Smooth muscle cell (in vitro differentiated cells): ENCODE results near the gene CELF2. TPM values are rescaled to one million over a fixed set of nuclear protein-coding genes. Genes with fewer than 3 reads are reported as not detected.

Experiments used
- DNase-seq: peaks from one replicate; lab custom pipeline; 2025; ENCODE audit not compliant: unreplicated experiment; lab: John Stamatoyannopoulos, UW
- H2AFZ ChIP-seq: fragments of 200-600 bp; sonication (generic); 2 replicates; pipeline ENCODE4 v1.6.0; 2016; ENCODE audit warnings: antibody characterized with exemption, low read depth, mild to moderate bottlenecking
- H3F3A ChIP-seq: fragments of 200-600 bp; sonication (generic); 2 replicates; pipeline ENCODE4 v1.6.0; 2017; ENCODE audit warnings: antibody characterized with exemption, low read depth
- H3K27ac ChIP-seq: fragments of 200-600 bp; sonication (generic); 2 replicates; pipeline ENCODE4 v1.5.1; 2016; ENCODE audit warnings: low read depth, mild to moderate bottlenecking
- H3K27me3 ChIP-seq: fragments of 200-600 bp; sonication (generic); 2 replicates; pipeline ENCODE4 v1.6.1; 2016; ENCODE audit warnings: low read depth, mild to moderate bottlenecking
- H3K36me3 ChIP-seq: fragments of 200-600 bp; sonication (generic); 2 replicates; pipeline ENCODE4 v1.5.1; 2016; ENCODE audit warnings: low read depth
- H3K4me1 ChIP-seq: fragments of 200-600 bp; sonication (generic); 2 replicates; pipeline ENCODE4 v1.5.1; 2016; ENCODE audit warnings: low read depth
- H3K4me2 ChIP-seq: fragments of 200-600 bp; sonication (generic); 2 replicates; pipeline ENCODE4 v1.6.0; 2016; ENCODE audit warnings: mild to moderate bottlenecking
- H3K4me3 ChIP-seq: fragments of 200-600 bp; sonication (generic); 2 replicates; pipeline ENCODE4 v1.5.1; 2016; ENCODE audit warnings: mild to moderate bottlenecking
- H3K79me2 ChIP-seq: fragments of 200-600 bp; sonication (generic); 2 replicates; pipeline ENCODE4 v1.6.0; 2016; ENCODE audit warnings: low read depth, mild to moderate bottlenecking
- H3K9ac ChIP-seq: fragments of 200-600 bp; sonication (generic); 2 replicates; pipeline ENCODE4 v1.6.0; 2016; ENCODE audit warnings: low read depth
- H3K9me3 ChIP-seq: fragments of 200-600 bp; sonication (generic); replicated peaks from 2 replicates; pipeline ENCODE4 v1.5.1; 2016; ENCODE audit warnings: low read depth
- H4K20me1 ChIP-seq: fragments of 200-600 bp; sonication (generic); 2 replicates; pipeline ENCODE4 v1.6.0; 2016; ENCODE audit warnings: low read depth
- CTCF ChIP-seq: fragments of 200-600 bp; sonication (generic); IDR thresholded peaks from 2 replicates; pipeline ENCODE4 v1.5.1; 2017; ENCODE audit warnings: borderline replicate concordance, mild to moderate bottlenecking, antibody characterized with exemption; ENCODE audit not compliant: insufficient read depth, poor library complexity, severe bottlenecking
- WGBS: methylation state at CpG from one replicate; pipeline ENCODE4 v1.1.7; 2016; ENCODE audit warnings: low lambda C conversion rate; 5-methylcytosine and 5-hydroxymethylcytosine counted together
- polyA plus RNA-seq: library from polyadenylated mRNA; unstranded; fragments of >200 nt; fragmentation: Nextera tagmentation; extraction: Ambion mirVana; gene quantifications from 2 replicates; pipeline ENCODE4 v1.2.1, GENCODE V29; 2016
- total RNA-seq: library from RNA; depleted of rRNA; stranded (reverse); fragments of >200 nt; gene quantifications from 2 replicates; pipeline ENCODE4 v1.2.3, GENCODE V29; 2014

CELF2 gene
- total and polyA plus RNA-seq, 2 experiments from 2014 or later, result 3.0 to 4.7 TPM

- Histone ChIP-seq H3K9ac (no peak overlapping the region), H3K4me3 (peak overlapping the region; percentile 60), H3K27ac (no peak overlapping the region), H3K4me1 (peaks cover 15% of the 10 kb centered on the region), H3K36me3 (no peaks in the 10 kb centered on the region), H3K79me2 (no peaks in the 10 kb centered on the region), H3K4me2 (peak overlapping the region; percentile 88), H4K20me1 (no peaks in the 10 kb centered on the region), H3K9me3 (no peaks in the 10 kb centered on the region), H2AFZ (peak overlapping the region; percentile 78), H3K27me3 (peaks cover 60% of the 10 kb centered on the region), H3F3A (no peaks in the 10 kb centered on the region)
- DNase-seq, result no peak
- TF ChIP-seq CTCF, result peak; percentile 35
- WGBS, result 6% methylated on average over 36 of the region's 44 CpGs
Observed at GRCh38 chr10:11165591-11166543, 148.2 kb downstream of the CELF2 start.

GRCh38 chr10:11166550-11166949 is 148.9 kb downstream of the CELF2 start:
- TF ChIP-seq CTCF, result no peak
- no peaks in the 10 kb centered on the region for H3K36me3 ChIP-seq
- no peaks in the 10 kb centered on the region for H4K20me1 ChIP-seq
- no peak overlapping the region for H3K4me3 ChIP-seq
- H3K9me3 ChIP-seq, result no peaks in the 10 kb centered on the region
- H3K4me2 ChIP-seq, result no peak overlapping the region
- WGBS, result 89% methylated on average over 5 of the region's 5 CpGs
- peaks cover 60% of the 10 kb centered on the region for H3K27me3 ChIP-seq
- no peak overlapping the region for H3K27ac ChIP-seq
- no peak overlapping the region for H3K9ac ChIP-seq
- H2AFZ ChIP-seq, result no peak overlapping the region
- H3K4me1 ChIP-seq, result peaks cover 15% of the 10 kb centered on the region
- H3F3A ChIP-seq, result no peaks in the 10 kb centered on the region
- no peak for DNase-seq
- no peaks in the 10 kb centered on the region for H3K79me2 ChIP-seq

- H3F3A ChIP-seq, result no peaks in the 10 kb centered on the region
- WGBS, result 94% methylated on average over 7 of the region's 7 CpGs
- H3K9me3 ChIP-seq, result no peaks in the 10 kb centered on the region
- no peaks in the 10 kb centered on the region for H3K79me2 ChIP-seq
- no peak overlapping the region for H3K9ac ChIP-seq
- peaks cover 60% of the 10 kb centered on the region for H3K27me3 ChIP-seq
- no peak overlapping the region for H3K27ac ChIP-seq
- TF ChIP-seq CTCF, result no peak
- no peak overlapping the region for H3K4me2 ChIP-seq
- H3K4me3 ChIP-seq, result no peak overlapping the region
- no peaks in the 10 kb centered on the region for H3K36me3 ChIP-seq
- H3K4me1 ChIP-seq, result peaks cover 15% of the 10 kb centered on the region
- H4K20me1 ChIP-seq, result no peaks in the 10 kb centered on the region
- no peak for DNase-seq
- H2AFZ ChIP-seq, result no peak overlapping the region
Observed at GRCh38 chr10:11167233-11167966, 149.7 kb downstream of the CELF2 start.
